ENCODE results near the gene STX17.

DNA sequence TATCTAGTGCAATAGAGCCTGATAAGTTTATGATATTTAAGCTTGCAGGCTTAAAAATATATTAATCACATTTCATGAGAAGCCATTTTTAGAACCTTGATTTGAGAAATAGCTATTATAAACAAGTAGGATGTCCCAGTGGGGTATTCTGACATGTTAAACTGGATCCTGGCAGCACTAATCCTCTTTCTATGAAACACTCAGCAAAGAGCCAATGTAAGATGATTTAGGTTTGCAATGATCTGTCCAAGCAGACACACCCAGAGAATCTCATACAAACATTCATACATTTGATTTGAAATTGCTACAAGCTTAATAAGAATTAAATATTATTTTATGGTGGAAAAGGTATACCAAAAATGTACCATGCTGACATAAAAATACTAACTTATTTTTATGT lies 105.8 kb downstream of the STX17 start:
- TF ChIP-seq POLR2A (IDR thresholded peaks at IDR 0.05): no peak
- TF ChIP-seq CTCF (IDR thresholded peaks at IDR 0.05): no peak
- no peak for TF ChIP-seq EP300 (IDR thresholded peaks at IDR 0.05)

Data from tibial nerve (tissue), 4 donors.